Neural cell (in vitro differentiated cells): Measurements from ENCODE around the gene SLC22A23. TPM values are rescaled to one million over a fixed set of nuclear protein-coding genes. Genes with fewer than 3 reads are reported as not detected.

Experiments
- H2AFZ ChIP-seq: fragments of 200-600, 300-800 bp; sonication (generic), shearing (Covaris generic); 2 replicates; pipeline ENCODE4 v1.6.0; 2014; ENCODE audit warnings: low read depth, mild to moderate bottlenecking, antibody characterized with exemption, low read length, moderate library complexity
- H3F3A ChIP-seq: fragments of 200-600 bp; shearing (Covaris generic); 2 replicates; pipeline ENCODE4 v1.6.1; 2016; ENCODE audit warnings: mild to moderate bottlenecking, moderate library complexity, mixed read lengths, antibody characterized with exemption, low read length; ENCODE audit not compliant: insufficient read depth, poor library complexity, severe bottlenecking
- H3K27ac ChIP-seq: fragments of 200-600, 300-800 bp; sonication (generic), shearing (Covaris generic); 2 replicates; pipeline ENCODE4 v1.5.1; 2014; ENCODE audit warnings: mild to moderate bottlenecking, low read length, moderate library complexity
- H3K27me3 ChIP-seq: fragments of 300-800, 200-600 bp; sonication (generic), shearing (Covaris generic); 2 replicates; pipeline ENCODE4 v1.6.0; 2014; ENCODE audit warnings: mild to moderate bottlenecking, low read depth, low read length, moderate library complexity; ENCODE audit not compliant: insufficient read depth
- H3K36me3 ChIP-seq: fragments of 300-800, 200-600 bp; sonication (generic), shearing (Covaris generic); 2 replicates; pipeline ENCODE4 v1.5.1; 2014; ENCODE audit warnings: mild to moderate bottlenecking, antibody characterized with exemption, low read length, moderate library complexity; ENCODE audit not compliant: insufficient read depth
- H3K4me2 ChIP-seq: fragments of 300-800, 200-600 bp; sonication (generic), shearing (Covaris generic); 2 replicates; pipeline ENCODE4 v1.6.0; 2014; ENCODE audit warnings: mild to moderate bottlenecking, low read length
- H3K4me3 ChIP-seq: fragments of 300-800, 200-600 bp; sonication (generic), shearing (Covaris generic); 2 replicates; pipeline ENCODE4 v1.5.1; 2014; ENCODE audit warnings: mild to moderate bottlenecking, low read length, moderate library complexity
- H3K79me2 ChIP-seq: fragments of 200-600 bp; shearing (Covaris generic); replicated peaks from 2 replicates; pipeline ENCODE4 v1.6.0; 2014; ENCODE audit warnings: mild to moderate bottlenecking, low read length, moderate library complexity; ENCODE audit not compliant: insufficient read depth
- H3K9ac ChIP-seq: fragments of 300-800, 200-600 bp; sonication (generic), shearing (Covaris generic); 2 replicates; pipeline ENCODE4 v1.6.1; 2016; ENCODE audit warnings: mild to moderate bottlenecking, low read length, mixed read lengths
- H3K9me2 ChIP-seq: fragments of 200-600 bp; shearing (Covaris generic); 2 replicates; pipeline ENCODE4 v1.6.1; 2016; ENCODE audit warnings: mild to moderate bottlenecking, low read length, mixed read lengths; ENCODE audit not compliant: insufficient read depth
- H3K9me3 ChIP-seq: fragments of 200-600, 300-800 bp; sonication (generic), shearing (Covaris generic); 2 replicates; pipeline ENCODE4 v1.6.1; 2016; ENCODE audit warnings: mild to moderate bottlenecking, mixed run types, low read length, moderate library complexity, mixed read lengths
- H4K20me1 ChIP-seq: fragments of 200-600 bp; shearing (Covaris generic); 2 replicates; pipeline ENCODE4 v1.6.1; 2016; ENCODE audit warnings: mild to moderate bottlenecking, mixed run types; ENCODE audit not compliant: insufficient read depth
- CTCF ChIP-seq: fragments of 450-650 bp; IDR thresholded peaks from 2 replicates; pipeline ENCODE4 v1.5.1; 2014; ENCODE audit warnings: antibody characterized with exemption, mild to moderate bottlenecking, moderate library complexity; ENCODE audit not compliant: poor library complexity, severe bottlenecking
- EP300 ChIP-seq: fragments of 450-650 bp; conservative IDR thresholded peaks from 2 replicates; pipeline ENCODE4 v1.6.1; 2014; ENCODE audit warnings: antibody characterized with exemption, mild to moderate bottlenecking, moderate library complexity; ENCODE audit not compliant: poor library complexity, severe bottlenecking
- EZH2 ChIP-seq: fragments of 200-600, 300-800 bp; shearing (Covaris generic), sonication (generic); IDR thresholded peaks from 2 replicates; pipeline ENCODE4 v1.6.1; 2014; ENCODE audit warnings: antibody characterized with exemption, low read length, borderline replicate concordance, mild to moderate bottlenecking; ENCODE audit not compliant: insufficient read depth, poor library complexity, severe bottlenecking
- MXI1 ChIP-seq: fragments of 450-650 bp; conservative IDR thresholded peaks from 2 replicates; pipeline ENCODE4 v1.6.1; 2014; ENCODE audit warnings: antibody characterized with exemption, mild to moderate bottlenecking; ENCODE audit not compliant: poor library complexity, severe bottlenecking
- POLR2AphosphoS5 ChIP-seq: IDR thresholded peaks from 2 replicates; pipeline ENCODE4 v1.6.1; 2012
- RAD21 ChIP-seq: fragments of 450-650 bp; conservative IDR thresholded peaks from 2 replicates; pipeline ENCODE4 v1.6.1; 2014; ENCODE audit warnings: antibody characterized with exemption, mild to moderate bottlenecking, moderate library complexity
- REST ChIP-seq: IDR thresholded peaks from 2 replicates; pipeline ENCODE4 v1.6.1; 2012; ENCODE audit warnings: borderline replicate concordance
- SMC3 ChIP-seq: fragments of 450-650 bp; conservative IDR thresholded peaks from 2 replicates; pipeline ENCODE4 v1.6.1; 2014; ENCODE audit warnings: antibody characterized with exemption, mild to moderate bottlenecking, moderate library complexity; ENCODE audit not compliant: poor library complexity
- TAF1 ChIP-seq: IDR thresholded peaks from 2 replicates; pipeline ENCODE4 v1.6.1; 2012; ENCODE audit warnings: low read depth
- polyA plus RNA-seq: library from polyadenylated mRNA; depleted of rRNA; stranded (reverse); fragments of >200 nt; gene quantifications from 2 replicates; pipeline ENCODE4 v1.2.3, GENCODE V29; 2014

Gene SLC22A23
- polyA plus RNA-seq, 1 donor from 2014 or later, result 8.8 TPM

GRCh38 chr6:3504938-3505805, 48.3 kb upstream of the SLC22A23 start:
- no peak overlapping the region for H3K9ac ChIP-seq
- no peak for TF ChIP-seq MXI1
- TF ChIP-seq SMC3, result no peak
- no peak for TF ChIP-seq EZH2
- no peak for TF ChIP-seq EP300
- TF ChIP-seq REST, result no peak
- TF ChIP-seq RAD21, result no peak
- TF ChIP-seq TAF1, result no peak
- TF ChIP-seq POLR2AphosphoS5, result no peak
- no peak for TF ChIP-seq CTCF
- no peaks in the 10 kb centered on the region for H3K9me3 ChIP-seq
- H3F3A ChIP-seq, result no peaks in the 10 kb centered on the region
- no peak overlapping the region for H3K4me2 ChIP-seq
- H3K79me2 ChIP-seq, result no peaks in the 10 kb centered on the region
- no peak overlapping the region for H3K4me3 ChIP-seq
- no peaks in the 10 kb centered on the region for H4K20me1 ChIP-seq
- H3K27me3 ChIP-seq, result no peaks in the 10 kb centered on the region
- H3K9me2 ChIP-seq, result no peaks in the 10 kb centered on the region
- H3K27ac ChIP-seq, result no peak overlapping the region
- no peak overlapping the region for H2AFZ ChIP-seq
- H3K36me3 ChIP-seq, result no peaks in the 10 kb centered on the region

- no peaks in the 10 kb centered on the region for H3K9me2 ChIP-seq
- H3K79me2 ChIP-seq, result no peaks in the 10 kb centered on the region
- H3K9ac ChIP-seq, result no peak overlapping the region
- no peaks in the 10 kb centered on the region for H3K27me3 ChIP-seq
- no peaks in the 10 kb centered on the region for H3K36me3 ChIP-seq
- H3F3A ChIP-seq, result no peaks in the 10 kb centered on the region
- H3K27ac ChIP-seq, result no peak overlapping the region
- no peak overlapping the region for H3K4me3 ChIP-seq
- no peaks in the 10 kb centered on the region for H3K9me3 ChIP-seq
- H2AFZ ChIP-seq, result no peak overlapping the region
- no peak overlapping the region for H3K4me2 ChIP-seq
- TF ChIP-seq EZH2 (no peak), REST (no peak), SMC3 (no peak), TAF1 (no peak), EP300 (no peak), CTCF (no peak), MXI1 (no peak), RAD21 (no peak), POLR2AphosphoS5 (no peak)
- H4K20me1 ChIP-seq, result no peaks in the 10 kb centered on the region
These were observed 47.5 kb upstream of the SLC22A23 start for GRCh38 chr6:3504354-3504753.
